IMR-90 (cell line): ENCODE measurements around the gene FHL2.

Experiments used
- CTCF ChIP-seq: conservative IDR thresholded peaks from 2 replicates; pipeline ENCODE4 v1.5.1; 2012; ENCODE audit warnings: mild to moderate bottlenecking, low read depth, low read length, improper control_type of control experiment
- MAFK ChIP-seq: IDR thresholded peaks from 2 replicates; pipeline ENCODE4 v1.6.1; 2012; ENCODE audit warnings: low read depth, low read length, improper control_type of control experiment
- MAZ ChIP-seq: IDR thresholded peaks from 2 replicates; pipeline ENCODE4 v1.6.1; 2012; ENCODE audit warnings: low read depth, mild to moderate bottlenecking, low read length, improper control_type of control experiment, moderate library complexity, borderline replicate concordance
- MXI1 ChIP-seq: IDR thresholded peaks from 2 replicates; pipeline ENCODE4 v1.6.1; 2012; ENCODE audit warnings: low read depth, mild to moderate bottlenecking, low read length, moderate library complexity, borderline replicate concordance
- POLR2A ChIP-seq: IDR thresholded peaks from 2 replicates; pipeline ENCODE4 v1.6.1; 2012; ENCODE audit warnings: mild to moderate bottlenecking, low read depth, low read length
- RFX5 ChIP-seq: IDR thresholded peaks from 2 replicates; pipeline ENCODE4 v1.8.0; 2012; ENCODE audit warnings: low read depth, mild to moderate bottlenecking, low read length, moderate library complexity
- SMC3 ChIP-seq: fragments of 150-350 bp; IDR thresholded peaks from 2 replicates; pipeline ENCODE4 v1.6.1; 2016; ENCODE audit warnings: low read depth, mild to moderate bottlenecking, antibody characterized with exemption, low read length, moderate library complexity
- USF2 ChIP-seq: fragments of 150-350 bp; IDR thresholded peaks from 2 replicates; pipeline ENCODE4 v1.6.1; 2017; ENCODE audit warnings: mild to moderate bottlenecking, antibody characterized with exemption, low read length, low read depth

GRCh38 chr2:105383432-105384166 lies 15.3 kb downstream of the FHL2 start:
- TF ChIP-seq MAZ (no peak), POLR2A (no peak), RFX5 (no peak), CTCF (no peak), SMC3 (no peak), MAFK (no peak), USF2 (no peak), MXI1 (no peak)
